Thoracic aorta (tissue), 2 donors: ENCODE results near the gene NUTM2G. TPM values are rescaled to one million over a fixed set of nuclear protein-coding genes. Genes with fewer than 3 reads are reported as not detected.
"Not testable (repeated sequence)": the region's sequence is repeated elsewhere in the genome, so short reads cannot be mapped to it uniquely, and the experiment has no call there.

Source experiments
- ATAC-seq: fragments of 150-250 bp; one replicate; pipeline ENCODE4 v1.8.0; 2017; ENCODE audit warnings: low read depth; ENCODE audit not compliant: insufficient number of reproducible peaks, low FRiP score
- DNase-seq: peaks from one replicate; pipeline ENCODE4 v3.0.0-alpha.2; 2020; ENCODE audit warnings: low spot score
- H3K27ac ChIP-seq, 2 donors: fragments of 200-600 bp; sonication (generic); 1 replicate in 1 of 2; 2 replicates in 1 of 2; pipeline ENCODE4 v1.5.1; 2016; ENCODE audit warnings: mild to moderate bottlenecking in 2 of 2, moderate library complexity in 2 of 2
- H3K27me3 ChIP-seq: fragments of 200-600 bp; sonication (generic); replicated peaks from 2 replicates; pipeline ENCODE4 v1.6.0; 2016; ENCODE audit warnings: mild to moderate bottlenecking; ENCODE audit not compliant: insufficient read depth
- H3K36me3 ChIP-seq: fragments of 200-600 bp; sonication (generic); one replicate; pipeline ENCODE4 v1.5.1; 2016
- H3K4me1 ChIP-seq, 2 donors: fragments of 200-600 bp; sonication (generic); 1 replicate in 1 of 2; 2 replicates in 1 of 2; pipeline versions ENCODE4 v1.5.1 to v1.6.0; 2016; ENCODE audit warnings: low read depth in 2 of 2, mild to moderate bottlenecking in 1 of 2; ENCODE audit not compliant: control insufficient read depth in 1 of 2
- H3K4me3 ChIP-seq: fragments of 200-600 bp; sonication (generic); 2 replicates; pipeline ENCODE4 v1.5.1; 2016; ENCODE audit warnings: mild to moderate bottlenecking
- H3K9me3 ChIP-seq: fragments of 200-600 bp; sonication (generic); 2 replicates; pipeline ENCODE4 v1.5.1; 2016
- total RNA-seq, 2 donors: library from RNA; depleted of rRNA; stranded (reverse); fragments of >200 nt; gene quantifications; one replicate each; pipeline versions ENCODE4 v1.1.0 to v1.2.3, GENCODE V29; 2016
- TF ChIP-seq, protein P1 (sequence below): fragments of 200-600 bp; sonication (generic); IDR thresholded peaks from one replicate; pipeline ENCODE4 v1.5.1; 2019; ENCODE audit warnings: antibody characterized with exemption

NUTM2G gene, protein sequence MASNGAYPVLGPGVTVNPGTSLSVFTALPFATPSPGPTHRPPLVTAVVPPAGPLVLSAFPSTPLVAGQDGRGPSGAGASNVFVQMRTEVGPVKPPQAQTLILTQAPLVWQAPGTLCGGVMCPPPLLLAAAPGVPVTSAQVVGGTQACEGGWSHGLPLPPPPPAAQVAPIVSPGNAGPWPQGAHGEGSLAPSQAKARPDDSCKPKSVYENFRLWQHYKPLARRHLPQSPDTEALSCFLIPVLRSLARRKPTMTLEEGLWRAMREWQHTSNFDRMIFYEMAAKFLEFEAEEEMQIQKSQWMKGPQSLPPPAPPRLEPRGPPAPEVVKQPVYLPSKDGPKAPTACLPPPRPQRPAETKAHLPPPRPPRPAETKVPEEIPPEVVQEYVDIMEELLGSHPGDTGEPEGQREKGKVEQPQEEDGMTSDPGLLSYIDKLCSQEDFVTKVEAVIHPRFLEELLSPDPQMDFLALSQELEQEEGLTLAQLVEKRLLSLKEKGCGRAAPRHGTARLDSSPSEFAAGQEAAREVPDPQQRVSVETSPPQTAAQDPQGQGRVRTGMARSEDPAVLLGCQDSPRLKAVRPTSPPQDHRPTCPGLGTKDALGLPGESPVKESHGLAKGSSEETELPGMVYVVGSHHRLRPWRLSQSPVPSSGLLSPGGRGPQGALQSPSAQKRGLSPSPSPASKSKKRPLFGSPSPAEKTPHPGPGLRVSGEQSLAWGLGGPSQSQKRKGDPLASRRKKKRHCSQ
- total RNA-seq, result not detected

DNA sequence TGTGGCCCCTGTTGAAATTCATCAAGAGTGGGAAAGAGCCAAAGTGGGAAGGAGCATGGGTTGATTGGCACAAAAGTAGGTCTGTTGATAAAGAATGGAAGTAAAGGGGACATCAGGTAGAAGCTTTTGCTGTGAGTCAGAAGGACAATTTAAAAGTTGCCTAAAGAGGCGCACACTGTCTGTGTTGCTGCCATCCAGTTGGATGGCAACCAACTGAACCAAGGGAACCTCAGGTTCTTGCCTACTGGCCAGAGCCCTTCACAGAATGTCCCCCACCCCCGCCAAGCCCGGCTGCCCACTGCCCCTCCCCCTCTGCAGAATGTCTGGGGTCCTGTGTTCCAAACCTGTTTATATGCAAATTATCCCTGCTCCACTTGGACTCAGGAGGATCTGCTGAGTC is at the start of gene NUTM2G:
Gene NUTM2G (plus strand): TSS at position 301 of the 400 bp plus-strand sequence. CDS start 182 bp downstream, outside the sequence.
- H3K4me1 ChIP-seq, H3K4me3 ChIP-seq, H3K27me3 ChIP-seq, H3K36me3 ChIP-seq, DNase-seq, H3K9me3 ChIP-seq, H3K27ac ChIP-seq, ATAC-seq: not testable (repeated sequence)

DNA sequence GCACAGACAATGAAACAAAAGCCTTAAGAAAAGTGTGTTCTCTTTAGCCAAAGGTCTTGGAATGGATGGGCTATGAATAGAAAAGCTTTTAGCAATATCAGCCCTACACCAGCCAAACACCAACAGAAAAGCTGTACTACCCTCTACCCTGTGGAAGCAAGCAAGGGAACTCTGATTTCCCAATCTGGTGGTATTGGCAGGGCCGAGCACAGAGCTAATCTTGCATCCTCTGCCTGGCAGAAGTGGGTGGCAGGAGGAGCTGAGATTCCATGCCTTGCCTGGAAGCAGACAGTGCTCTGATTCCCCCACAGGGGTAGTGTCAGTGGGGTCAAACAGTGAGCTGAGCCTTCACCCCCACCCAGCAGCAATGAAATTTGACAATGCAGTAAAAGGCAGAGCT is 44.7 kb upstream of the NUTM2G start:
- H3K4me3 ChIP-seq, result no peak overlapping the region
- no peaks in the 10 kb centered on the region for H3K9me3 ChIP-seq
- no peak for ATAC-seq
- no peaks in the 10 kb centered on the region for H3K36me3 ChIP-seq
- no peaks in the 10 kb centered on the region for H3K4me1 ChIP-seq
- DNase-seq, result no peak
- no peak overlapping the region for H3K27ac ChIP-seq
- no peaks in the 10 kb centered on the region for H3K27me3 ChIP-seq
- TF ChIP-seq, protein P1, sequence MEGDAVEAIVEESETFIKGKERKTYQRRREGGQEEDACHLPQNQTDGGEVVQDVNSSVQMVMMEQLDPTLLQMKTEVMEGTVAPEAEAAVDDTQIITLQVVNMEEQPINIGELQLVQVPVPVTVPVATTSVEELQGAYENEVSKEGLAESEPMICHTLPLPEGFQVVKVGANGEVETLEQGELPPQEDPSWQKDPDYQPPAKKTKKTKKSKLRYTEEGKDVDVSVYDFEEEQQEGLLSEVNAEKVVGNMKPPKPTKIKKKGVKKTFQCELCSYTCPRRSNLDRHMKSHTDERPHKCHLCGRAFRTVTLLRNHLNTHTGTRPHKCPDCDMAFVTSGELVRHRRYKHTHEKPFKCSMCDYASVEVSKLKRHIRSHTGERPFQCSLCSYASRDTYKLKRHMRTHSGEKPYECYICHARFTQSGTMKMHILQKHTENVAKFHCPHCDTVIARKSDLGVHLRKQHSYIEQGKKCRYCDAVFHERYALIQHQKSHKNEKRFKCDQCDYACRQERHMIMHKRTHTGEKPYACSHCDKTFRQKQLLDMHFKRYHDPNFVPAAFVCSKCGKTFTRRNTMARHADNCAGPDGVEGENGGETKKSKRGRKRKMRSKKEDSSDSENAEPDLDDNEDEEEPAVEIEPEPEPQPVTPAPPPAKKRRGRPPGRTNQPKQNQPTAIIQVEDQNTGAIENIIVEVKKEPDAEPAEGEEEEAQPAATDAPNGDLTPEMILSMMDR, result no peak

DNA sequence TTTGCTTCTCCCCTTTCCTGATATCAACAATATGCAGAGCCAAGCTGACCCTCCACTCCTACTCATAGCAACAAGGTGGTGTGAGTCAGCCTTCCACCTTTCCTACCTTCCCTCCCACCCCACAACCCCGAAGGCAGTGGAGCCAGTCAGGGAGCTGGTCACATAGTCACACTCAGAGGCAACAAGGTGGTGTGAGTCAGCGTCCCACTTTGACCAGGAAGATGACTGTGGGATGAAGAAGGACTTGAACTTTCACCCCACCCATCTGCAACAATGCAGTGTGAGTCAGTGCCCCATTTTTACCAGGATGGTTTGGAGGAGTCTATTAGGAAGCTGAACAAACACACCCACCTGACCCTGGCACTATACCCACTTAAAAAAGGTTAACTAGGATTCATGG is 44.2 kb upstream of the NUTM2G start:
- TF ChIP-seq, protein P1, result no peak
- H3K36me3 ChIP-seq, result no peaks in the 10 kb centered on the region
- no peaks in the 10 kb centered on the region for H3K27me3 ChIP-seq
- no peaks in the 10 kb centered on the region for H3K4me1 ChIP-seq
- no peak for DNase-seq
- H3K4me3 ChIP-seq, result no peak overlapping the region
- no peaks in the 10 kb centered on the region for H3K9me3 ChIP-seq
- ATAC-seq, result no peak
- no peak overlapping the region for H3K27ac ChIP-seq

DNA sequence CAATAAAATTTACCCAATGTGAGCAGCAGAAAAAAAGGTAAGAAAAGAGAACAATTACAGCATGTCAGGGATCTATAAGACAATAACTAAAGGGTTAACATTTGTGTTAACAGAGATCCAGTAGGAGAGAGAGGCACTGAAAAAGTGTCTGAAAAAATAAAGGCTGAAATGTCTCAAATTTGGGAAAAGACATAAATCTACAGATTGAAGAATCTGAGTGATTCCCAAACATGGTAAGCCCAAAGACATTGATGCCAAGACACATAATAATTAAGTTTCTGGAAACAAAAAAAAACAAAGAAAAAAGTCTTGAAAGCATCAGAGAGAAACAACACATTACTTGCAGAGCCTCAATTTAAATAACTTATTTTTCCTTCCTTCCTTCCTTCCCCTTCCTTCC is 43.2 kb upstream of the NUTM2G start:
- Histone ChIP-seq H3K4me1 (no peaks in the 10 kb centered on the region), H3K27me3 (no peaks in the 10 kb centered on the region), H3K4me3 (no peak overlapping the region), H3K9me3 (no peaks in the 10 kb centered on the region), H3K36me3 (no peaks in the 10 kb centered on the region), H3K27ac (no peak overlapping the region)
- TF ChIP-seq, protein P1, result no peak
- DNase-seq, result no peak
- ATAC-seq, result no peak

DNA sequence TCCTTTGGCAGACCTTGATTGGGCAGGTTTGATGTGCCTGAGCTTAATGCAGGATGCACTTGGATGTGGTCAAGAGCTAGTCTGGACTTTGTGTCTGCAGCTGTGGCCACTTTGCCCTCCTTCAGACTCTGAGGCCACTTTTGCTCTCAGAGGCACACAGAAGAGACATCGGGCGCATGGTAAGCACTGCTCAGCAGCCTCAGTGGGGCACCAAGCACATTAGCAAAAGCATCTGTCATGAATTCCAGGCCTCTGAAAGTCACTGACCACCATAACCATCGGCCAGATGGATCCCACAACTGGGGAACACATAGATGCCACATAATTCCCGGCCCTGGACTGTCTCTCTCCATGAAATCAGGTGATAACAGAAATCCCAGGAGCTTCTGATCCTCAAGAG is 40.1 kb upstream of the NUTM2G start:
- TF ChIP-seq, protein P1, result no peak
- H3K9me3 ChIP-seq, result no peaks in the 10 kb centered on the region
- no peak overlapping the region for H3K4me3 ChIP-seq
- H3K27ac ChIP-seq, result no peak overlapping the region
- ATAC-seq (no peak), DNase-seq (no peak)
- H3K4me1 ChIP-seq, result no peaks in the 10 kb centered on the region
- no peaks in the 10 kb centered on the region for H3K27me3 ChIP-seq
- peaks cover 6% of the 10 kb centered on the region for H3K36me3 ChIP-seq
